Measurements from ENCODE around the gene FBXO22.

DNA sequence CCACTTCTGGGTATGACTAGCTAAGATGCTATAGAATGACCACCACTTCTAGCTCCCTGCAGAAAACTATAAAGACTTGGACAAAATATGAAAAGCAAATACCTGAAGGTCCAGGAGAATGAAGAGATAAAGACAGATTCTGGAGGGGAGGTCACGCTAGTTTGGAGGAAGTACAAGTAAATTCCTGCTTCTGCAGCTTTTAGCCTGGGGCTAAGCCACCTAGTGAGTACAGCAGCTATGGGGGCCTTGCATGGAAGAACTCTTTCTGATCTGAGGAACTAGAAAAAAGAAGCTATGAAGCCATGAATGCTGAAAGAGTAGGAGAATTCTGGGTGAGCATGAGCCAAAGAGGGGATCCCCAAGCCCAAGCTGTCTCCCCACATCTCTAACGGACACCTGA is 78.8 kb downstream of the FBXO22 start:
- TF ChIP-seq, protein P1, sequence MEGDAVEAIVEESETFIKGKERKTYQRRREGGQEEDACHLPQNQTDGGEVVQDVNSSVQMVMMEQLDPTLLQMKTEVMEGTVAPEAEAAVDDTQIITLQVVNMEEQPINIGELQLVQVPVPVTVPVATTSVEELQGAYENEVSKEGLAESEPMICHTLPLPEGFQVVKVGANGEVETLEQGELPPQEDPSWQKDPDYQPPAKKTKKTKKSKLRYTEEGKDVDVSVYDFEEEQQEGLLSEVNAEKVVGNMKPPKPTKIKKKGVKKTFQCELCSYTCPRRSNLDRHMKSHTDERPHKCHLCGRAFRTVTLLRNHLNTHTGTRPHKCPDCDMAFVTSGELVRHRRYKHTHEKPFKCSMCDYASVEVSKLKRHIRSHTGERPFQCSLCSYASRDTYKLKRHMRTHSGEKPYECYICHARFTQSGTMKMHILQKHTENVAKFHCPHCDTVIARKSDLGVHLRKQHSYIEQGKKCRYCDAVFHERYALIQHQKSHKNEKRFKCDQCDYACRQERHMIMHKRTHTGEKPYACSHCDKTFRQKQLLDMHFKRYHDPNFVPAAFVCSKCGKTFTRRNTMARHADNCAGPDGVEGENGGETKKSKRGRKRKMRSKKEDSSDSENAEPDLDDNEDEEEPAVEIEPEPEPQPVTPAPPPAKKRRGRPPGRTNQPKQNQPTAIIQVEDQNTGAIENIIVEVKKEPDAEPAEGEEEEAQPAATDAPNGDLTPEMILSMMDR (IDR thresholded peaks at IDR 0.05): no peak
- TF ChIP-seq POLR2A (IDR thresholded peaks at IDR 0.05): no peak
